HEK293T (cell line): ENCODE measurements around the gene SINHCAF.

Experiments
- BHLHE40 ChIP-seq: fragments of 450-650 bp; IDR thresholded peaks from 2 replicates; pipeline ENCODE4 v1.6.1; 2016; ENCODE audit warnings: mild to moderate bottlenecking, moderate library complexity, borderline replicate concordance
- ELF4 ChIP-seq: fragments of 450-650 bp; IDR thresholded peaks from 2 replicates; pipeline ENCODE4 v1.6.1; 2017; ENCODE audit warnings: antibody characterized with exemption
- HDGF ChIP-seq: fragments of 450-650 bp; IDR thresholded peaks from 2 replicates; pipeline ENCODE4 v1.6.1; 2017; ENCODE audit warnings: antibody characterized with exemption, borderline replicate concordance
- NFRKB ChIP-seq: fragments of 450-650 bp; IDR thresholded peaks from 2 replicates; pipeline ENCODE4 v1.6.1; 2016; ENCODE audit warnings: mild to moderate bottlenecking, moderate library complexity
- PKNOX1 ChIP-seq: fragments of 450-650 bp; IDR thresholded peaks from 2 replicates; pipeline ENCODE4 v1.6.1; 2016
- SP1 ChIP-seq: fragments of 450-650 bp; IDR thresholded peaks from 2 replicates; pipeline ENCODE4 v1.6.1; 2017
- SUZ12 ChIP-seq: fragments of 450-650 bp; IDR thresholded peaks from 2 replicates; pipeline ENCODE4 v1.6.1; 2016; ENCODE audit warnings: mild to moderate bottlenecking

GRCh38 chr12:31303466-31303865 lies 22.5 kb downstream of the SINHCAF start:
- TF ChIP-seq ELF4 (no peak), SP1 (no peak), PKNOX1 (no peak), HDGF (no peak), BHLHE40 (no peak), SUZ12 (no peak), NFRKB (no peak)
